Lower leg skin (tissue), 3 donors: ENCODE results near the gene SMU1.

Source experiments
- CTCF ChIP-seq, 3 donors: fragments of 450-650 bp; IDR thresholded peaks; one replicate each; pipeline ENCODE4 v1.5.1; 2016; ENCODE audit warnings: antibody characterized with exemption in 3 of 3, mild to moderate bottlenecking in 3 of 3, moderate library complexity in 2 of 3
- POLR2A ChIP-seq, 2 donors: fragments of 450-650 bp; IDR thresholded peaks; one replicate each; pipeline ENCODE4 v1.6.1; 2016 to 2017; ENCODE audit warnings: antibody characterized with exemption in 2 of 2, mild to moderate bottlenecking in 1 of 2, moderate library complexity in 1 of 2

DNA sequence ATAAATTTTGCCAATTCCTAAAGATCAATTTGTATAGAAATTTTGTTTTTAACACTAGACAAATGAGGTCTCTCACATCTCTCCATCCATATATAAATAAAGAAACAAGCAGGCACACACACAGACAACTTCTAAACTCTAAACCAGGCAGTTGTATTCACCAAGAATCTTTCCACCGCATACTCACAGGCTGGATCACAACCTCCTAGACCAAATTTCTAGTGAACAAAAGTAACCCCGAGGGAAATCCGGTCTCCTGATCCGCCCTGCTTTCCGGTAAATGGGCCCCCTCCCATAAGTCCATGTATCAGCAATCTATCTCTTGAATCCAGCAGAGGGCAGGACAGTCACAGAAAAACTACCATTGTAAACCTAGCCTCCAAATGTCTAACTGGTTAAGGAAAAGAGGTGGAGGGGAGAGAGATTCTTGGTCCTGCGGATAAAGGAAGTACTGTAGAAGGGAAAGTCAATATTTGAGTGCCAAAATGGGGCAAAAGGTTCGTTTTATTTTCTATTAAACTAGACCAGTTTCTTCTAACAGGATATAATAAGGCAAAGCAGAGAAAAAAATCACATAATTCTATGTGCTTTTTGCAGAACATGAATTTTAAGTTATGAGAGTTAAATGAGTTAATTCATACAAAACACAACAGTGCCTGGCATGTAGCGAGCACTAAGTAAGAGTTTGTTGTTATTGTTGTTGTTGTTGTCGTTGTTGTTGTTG, 4.8 kb upstream of the SMU1 start:
- TF ChIP-seq CTCF (IDR thresholded peaks at IDR 0.05) = peak in 1 of 3 donors; percentile 83
- no peak for TF ChIP-seq POLR2A (IDR thresholded peaks at IDR 0.05)
